ENCODE results near the gene DIO1. TPM values are rescaled to one million over a fixed set of nuclear protein-coding genes. Genes with fewer than 3 reads are reported as not detected.

The DIO1 gene
- total RNA-seq, 1 experiment from 2014 or later, result not detected

DNA sequence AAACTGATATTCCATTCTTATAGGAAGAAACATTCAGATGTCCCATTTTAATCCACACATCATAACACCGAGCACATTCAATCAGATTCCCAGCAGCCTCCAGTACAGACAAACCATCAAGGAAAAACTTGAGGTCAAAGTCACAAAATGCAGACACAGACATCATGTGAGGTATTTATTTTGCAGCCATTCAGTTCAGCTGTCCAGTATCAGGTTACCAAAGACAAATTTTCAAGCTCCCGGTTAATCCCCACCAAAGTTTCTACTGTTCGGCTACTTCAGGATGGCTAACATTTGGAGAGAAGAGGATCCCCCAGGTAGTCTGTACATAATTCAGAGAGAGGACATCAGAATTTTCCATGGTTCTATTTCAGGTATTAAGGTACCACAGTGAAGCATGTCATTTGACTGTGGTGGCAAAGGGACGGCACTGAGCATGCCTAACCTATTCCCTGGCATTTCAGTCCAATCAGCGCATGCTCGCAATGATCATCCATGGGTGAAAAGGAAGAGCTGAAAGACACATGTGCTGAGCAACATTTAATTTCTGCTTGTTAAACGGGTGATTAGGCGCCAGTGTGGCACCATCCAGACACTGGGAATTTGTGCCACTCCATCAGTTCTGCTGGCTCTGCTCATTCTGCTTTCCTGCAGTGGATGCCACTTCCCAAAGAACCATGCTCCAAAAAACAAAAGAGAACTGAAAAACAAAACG, 42.3 kb upstream of the DIO1 start:
- intact Hi-C loops (cut with micrococcal nuclease; ENCODE audit: unreplicated experiment), result no loop called here

DNA sequence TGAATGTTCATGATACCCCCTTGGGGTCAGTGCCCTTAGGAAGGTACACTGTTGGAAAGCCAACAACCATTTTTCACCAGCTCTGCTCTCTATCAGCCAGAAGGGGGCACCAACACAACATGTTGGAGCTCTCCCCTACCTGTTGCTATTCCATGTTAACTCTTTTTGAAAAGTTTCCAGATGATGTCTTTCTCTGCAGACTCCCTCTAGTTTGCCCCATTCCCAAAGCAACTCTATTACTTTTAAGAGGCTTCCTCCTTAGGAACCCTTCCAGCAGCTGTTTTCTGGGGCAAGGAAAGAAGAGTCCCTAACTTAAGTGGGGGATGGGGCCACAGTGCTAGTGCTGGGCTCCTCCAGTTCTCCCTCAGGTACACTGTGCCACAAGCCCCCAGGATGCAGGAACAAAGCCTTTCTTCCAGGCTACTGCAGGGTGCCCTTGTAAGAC, 33.0 kb upstream of the DIO1 start:
- ChIA-PET CTCF (interaction anchor here (0.5 to 1.6 kb wide), 2 partner anchors 9 to 88 kb away, joined by 4 to 5 read pairs; no protein-coding TSS in a partner anchor), POLR2A (ENCODE audit: low non-redundant PET) (no interaction called here)
- Histone ChIP-seq H3K27me3 (replicated peaks; ENCODE audit: insufficient read depth, low read depth, low read length, poor library complexity) (no peaks in the 10 kb centered on the region), H3K36me3 (ENCODE audit: insufficient read depth, low read length, poor library complexity, severe bottlenecking) (no peaks in the 10 kb centered on the region), H3K9me3 (ENCODE audit: low read depth, low read length, poor library complexity, severe bottlenecking) (no peaks in the 10 kb centered on the region), H3K4me1 (ENCODE audit: insufficient read depth, low read length, poor library complexity, severe bottlenecking) (peaks cover 6% of the 10 kb centered on the region), H3K4me3 (ENCODE audit: low read depth, low read length, poor library complexity, severe bottlenecking) (no peak overlapping the region), H3K27ac (ENCODE audit: low read depth, low read length, poor library complexity, severe bottlenecking) (no peak overlapping the region)
- no TSS peak for BruUV-seq (replicated peaks)
- intact Hi-C loops (cut with micrococcal nuclease; ENCODE audit: unreplicated experiment), result loop anchor here (1.0 kb wide), 1 partner anchor 88 kb away; no protein-coding TSS in a partner anchor
- TF ChIP-seq, protein P1, sequence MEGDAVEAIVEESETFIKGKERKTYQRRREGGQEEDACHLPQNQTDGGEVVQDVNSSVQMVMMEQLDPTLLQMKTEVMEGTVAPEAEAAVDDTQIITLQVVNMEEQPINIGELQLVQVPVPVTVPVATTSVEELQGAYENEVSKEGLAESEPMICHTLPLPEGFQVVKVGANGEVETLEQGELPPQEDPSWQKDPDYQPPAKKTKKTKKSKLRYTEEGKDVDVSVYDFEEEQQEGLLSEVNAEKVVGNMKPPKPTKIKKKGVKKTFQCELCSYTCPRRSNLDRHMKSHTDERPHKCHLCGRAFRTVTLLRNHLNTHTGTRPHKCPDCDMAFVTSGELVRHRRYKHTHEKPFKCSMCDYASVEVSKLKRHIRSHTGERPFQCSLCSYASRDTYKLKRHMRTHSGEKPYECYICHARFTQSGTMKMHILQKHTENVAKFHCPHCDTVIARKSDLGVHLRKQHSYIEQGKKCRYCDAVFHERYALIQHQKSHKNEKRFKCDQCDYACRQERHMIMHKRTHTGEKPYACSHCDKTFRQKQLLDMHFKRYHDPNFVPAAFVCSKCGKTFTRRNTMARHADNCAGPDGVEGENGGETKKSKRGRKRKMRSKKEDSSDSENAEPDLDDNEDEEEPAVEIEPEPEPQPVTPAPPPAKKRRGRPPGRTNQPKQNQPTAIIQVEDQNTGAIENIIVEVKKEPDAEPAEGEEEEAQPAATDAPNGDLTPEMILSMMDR (conservative IDR thresholded peaks at IDR 0.05; ENCODE audit: low read depth, low read length), result peak; percentile 66
- no peak for TF ChIP-seq EZH2 (IDR thresholded peaks at IDR 0.05; ENCODE audit: borderline replicate concordance, low read depth, low read length, poor library complexity, severe bottlenecking)
- peak; percentile 55 for DNase-seq (ENCODE audit: low spot score)

More for the DNA sequence above, 42.3 kb upstream of the DIO1 start:
- Histone ChIP-seq H3K36me3 (ENCODE audit: insufficient read depth, low read length, poor library complexity, severe bottlenecking) (no peaks in the 10 kb centered on the region), H3K4me1 (ENCODE audit: insufficient read depth, low read length, poor library complexity, severe bottlenecking) (no peaks in the 10 kb centered on the region), H3K27ac (ENCODE audit: low read depth, low read length, poor library complexity, severe bottlenecking) (no peak overlapping the region), H3K4me3 (ENCODE audit: low read depth, low read length, poor library complexity, severe bottlenecking) (no peak overlapping the region), H3K27me3 (replicated peaks; ENCODE audit: insufficient read depth, low read depth, low read length, poor library complexity) (no peaks in the 10 kb centered on the region), H3K9me3 (ENCODE audit: low read depth, low read length, poor library complexity, severe bottlenecking) (no peaks in the 10 kb centered on the region)
- DNase-seq (ENCODE audit: low spot score), result no peak
- TF ChIP-seq EZH2 (IDR thresholded peaks at IDR 0.05; ENCODE audit: borderline replicate concordance, low read depth, low read length, poor library complexity, severe bottlenecking), result no peak
- TF ChIP-seq, protein P1 (conservative IDR thresholded peaks at IDR 0.05; ENCODE audit: low read depth, low read length), result no peak
- ChIA-PET CTCF (interaction anchor here (0.6 kb wide), 1 partner anchor 9 kb away, joined by 4 read pairs; no protein-coding TSS in a partner anchor), POLR2A (ENCODE audit: low non-redundant PET) (interaction anchor here (0.6 kb wide), 1 partner anchor 217 kb away, joined by 9 read pairs; no protein-coding TSS in a partner anchor)
- BruUV-seq (replicated peaks), result no TSS peak

DNA sequence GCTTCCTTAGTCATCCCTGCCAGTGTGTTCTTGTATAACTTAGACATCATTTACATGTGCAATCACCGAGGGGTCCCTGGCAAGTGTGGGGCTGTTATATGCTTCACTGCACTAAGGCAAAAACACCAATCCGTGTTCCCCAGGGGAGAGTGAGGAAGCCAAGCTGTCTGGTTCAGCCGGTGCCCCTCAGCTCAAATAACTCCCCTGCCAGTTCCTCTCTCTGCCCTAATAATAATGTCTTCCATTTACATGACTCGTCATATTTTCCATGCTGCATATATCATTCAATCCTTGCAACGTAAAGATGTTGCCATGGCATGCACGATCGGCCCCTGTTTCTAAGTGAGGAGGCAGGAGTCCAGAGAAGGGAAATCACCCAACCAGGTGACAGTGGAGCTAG, 31.5 kb upstream of the DIO1 start:
- no peaks in the 10 kb centered on the region for H3K36me3 ChIP-seq (ENCODE audit: insufficient read depth, low read length, poor library complexity, severe bottlenecking)
- H3K9me3 ChIP-seq (ENCODE audit: low read depth, low read length, poor library complexity, severe bottlenecking), result no peaks in the 10 kb centered on the region
- no peak overlapping the region for H3K4me3 ChIP-seq (ENCODE audit: low read depth, low read length, poor library complexity, severe bottlenecking)
- ChIA-PET POLR2A (ENCODE audit: low non-redundant PET) (no interaction called here), CTCF (no interaction called here)
- no TSS peak for BruUV-seq (replicated peaks)
- H3K27ac ChIP-seq (ENCODE audit: low read depth, low read length, poor library complexity, severe bottlenecking), result no peak overlapping the region
- no peaks in the 10 kb centered on the region for H3K27me3 ChIP-seq (replicated peaks; ENCODE audit: insufficient read depth, low read depth, low read length, poor library complexity)
- TF ChIP-seq EZH2 (IDR thresholded peaks at IDR 0.05; ENCODE audit: borderline replicate concordance, low read depth, low read length, poor library complexity, severe bottlenecking), result no peak
- TF ChIP-seq, protein P1 (conservative IDR thresholded peaks at IDR 0.05; ENCODE audit: low read depth, low read length), result no peak
- peak; percentile 6 for DNase-seq (ENCODE audit: low spot score)
- H3K4me1 ChIP-seq (ENCODE audit: insufficient read depth, low read length, poor library complexity, severe bottlenecking), result peaks cover 6% of the 10 kb centered on the region
- intact Hi-C loops (cut with micrococcal nuclease; ENCODE audit: unreplicated experiment), result no loop called here

Measured in A673 (cell line).